A172 (cell line): Measurements from ENCODE around the gene SMOC2. TPM values are rescaled to one million over a fixed set of nuclear protein-coding genes. Genes with fewer than 3 reads are reported as not detected.
"Not testable (repeated sequence)": the region's sequence is repeated elsewhere in the genome, so short reads cannot be mapped to it uniquely, and the experiment has no call there.

Source experiments
- DNase-seq: peaks from one replicate; pipeline ENCODE4 v3.0.0-alpha.2; 2015; ENCODE audit warnings: low spot score
- total RNA-seq: library from RNA; depleted of rRNA; stranded (reverse); fragments of >200 nt; shearing (Covaris generic); gene quantifications from 2 replicates; pipeline ENCODE4 v1.2.3, GENCODE V29; 2014

The SMOC2 gene
- total RNA-seq, 1 experiment from 2014 or later, result not detected

- no peak for DNase-seq
Measured at GRCh38 chr6:168601111-168601510, 160.1 kb downstream of the SMOC2 start.

GRCh38 chr6:168601546-168601945 lies 160.6 kb downstream of the SMOC2 start:
- DNase-seq, result no peak

GRCh38 chr6:168602576-168602975 lies 161.6 kb downstream of the SMOC2 start:
- no peak for DNase-seq

- DNase-seq, result no peak
Measured at GRCh38 chr6:168603234-168603633, 162.2 kb downstream of the SMOC2 start.

- no peak for DNase-seq
Measured at GRCh38 chr6:168605964-168606363, 165.0 kb downstream of the SMOC2 start.

GRCh38 chr6:168606722-168607121 lies 165.7 kb downstream of the SMOC2 start:
- DNase-seq, result no peak

GRCh38 chr6:168607272-168608112 lies 166.5 kb downstream of the SMOC2 start:
- DNase-seq, result no peak

GRCh38 chr6:168608113-168608400 lies 167.1 kb downstream of the SMOC2 start:
- no peak for DNase-seq

GRCh38 chr6:168609026-168609685 lies 168.2 kb downstream of the SMOC2 start:
- no peak for DNase-seq

GRCh38 chr6:168609914-168610490 lies 169.0 kb downstream of the SMOC2 start:
- no peak for DNase-seq

- DNase-seq, result not testable (repeated sequence)
Measured at GRCh38 chr6:168610966-168611365, 170.0 kb downstream of the SMOC2 start.

- no peak for DNase-seq
Measured at GRCh38 chr6:168611691-168612090, 170.7 kb downstream of the SMOC2 start.

GRCh38 chr6:168612586-168612985 lies 171.6 kb downstream of the SMOC2 start:
- DNase-seq, result no peak

GRCh38 chr6:168615837-168616236 lies 174.9 kb downstream of the SMOC2 start:
- DNase-seq, result no peak

GRCh38 chr6:168616816-168617765 lies 176.1 kb downstream of the SMOC2 start:
- no peak for DNase-seq

GRCh38 chr6:168618546-168619315 lies 177.7 kb downstream of the SMOC2 start:
- no peak for DNase-seq

GRCh38 chr6:168619560-168620314 lies 178.8 kb downstream of the SMOC2 start:
- DNase-seq, result no peak

GRCh38 chr6:168620578-168620977 lies 179.6 kb downstream of the SMOC2 start:
- DNase-seq, result no peak

GRCh38 chr6:168623736-168624135 lies 182.8 kb downstream of the SMOC2 start:
- DNase-seq, result no peak

GRCh38 chr6:168624540-168624939 lies 183.6 kb downstream of the SMOC2 start:
- no peak for DNase-seq
